ENCODE measurements around the gene IL25. TPM values are rescaled to one million over a fixed set of nuclear protein-coding genes. Genes with fewer than 3 reads are reported as not detected.

Gene IL25
- total RNA-seq, 3 donors from 2014 or later (not counting 1 experiment from before 2014, with no cell fraction given) = not detected

DNA sequence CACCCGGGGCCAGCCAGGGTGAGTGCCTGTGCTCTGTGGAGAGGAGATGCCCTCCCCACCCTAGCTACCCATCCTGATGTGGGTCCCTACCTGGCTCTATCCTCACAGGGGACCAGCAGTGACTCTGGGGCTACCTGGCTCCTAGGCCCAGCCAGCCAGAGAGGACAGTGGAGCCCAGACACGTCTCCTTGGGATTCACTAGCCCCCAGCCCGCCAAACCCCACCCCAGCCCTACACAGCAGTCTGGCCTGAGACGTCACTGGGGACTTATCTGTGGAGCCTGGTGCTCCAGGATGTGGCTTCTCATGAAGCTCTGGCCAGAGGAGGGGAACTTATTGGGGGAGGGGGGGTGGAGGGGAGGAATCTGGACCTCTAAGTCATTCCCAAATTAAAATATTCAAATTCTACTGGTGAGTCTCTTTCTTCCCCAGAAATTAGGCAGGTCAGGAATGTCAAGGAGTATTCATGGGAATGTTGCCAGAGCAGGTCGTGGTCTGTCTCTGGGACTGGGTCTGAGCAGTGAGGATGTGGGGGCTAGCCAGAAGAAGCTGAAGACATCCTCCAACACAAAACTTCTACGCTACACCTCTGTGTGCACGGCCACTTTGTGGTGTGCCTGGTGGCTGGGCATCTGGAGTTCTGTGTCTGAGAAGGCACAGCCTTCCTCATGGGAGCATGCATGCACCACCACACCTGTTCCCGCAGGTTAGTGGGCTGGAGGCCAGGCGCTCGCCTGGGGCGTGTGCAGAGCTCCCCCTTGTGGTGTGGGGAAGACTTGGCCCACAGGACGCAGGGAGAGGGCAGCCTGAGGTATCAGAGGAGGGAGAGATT lies 7.0 kb downstream of the IL25 start:
- Mint-ChIP-seq H3K9me3 (no peaks in the 10 kb centered on the region), H3K27ac (no peak overlapping the region), H3K27me3 (ENCODE audit: low read depth in 2 of 2) (peaks cover 0 to 4% of the 10 kb centered on the region in 2 donors), H3K4me3 (no peak overlapping the region), H3K4me1 (no peaks in the 10 kb centered on the region), H3K36me3 (no peaks in the 10 kb centered on the region)
- DNase-seq (peak in 1 of 2 donors; percentile 84), ATAC-seq (peak; percentile 66 to 87 (median 69))
- Histone ChIP-seq H3K9me3 (ENCODE audit: control insufficient read depth, insufficient read depth, low read length) (no peaks in the 10 kb centered on the region), H3K36me3 (ENCODE audit: control insufficient read depth, insufficient read depth, low read length) (no peaks in the 10 kb centered on the region), H3K27me3 (ENCODE audit: control insufficient read depth, insufficient read depth, low read length) (no peaks in the 10 kb centered on the region), H3K4me3 (ENCODE audit: low read length) (no peak overlapping the region), H3K4me1 (ENCODE audit: control insufficient read depth, insufficient read depth, low read length) (no peaks in the 10 kb centered on the region), H3K27ac (ENCODE audit: low read length) (no peak overlapping the region)
- TF ChIP-seq CTCF (IDR thresholded peaks at IDR 0.05) = peak; percentile 66
- intact Hi-C loops (cut with micrococcal nuclease) = loop anchor here (2.0 kb wide), 2 partner anchors 115 to 259 kb away; no protein-coding TSS in a partner anchor
- 46% methylated on average over 10 of the region's 12 CpGs for WGBS (ENCODE audit: insufficient coverage)

GRCh38 chr14:23380197-23380914 lies 7.7 kb downstream of the IL25 start:
- peak in 1 of 2 donors; percentile 4 for DNase-seq

DNA sequence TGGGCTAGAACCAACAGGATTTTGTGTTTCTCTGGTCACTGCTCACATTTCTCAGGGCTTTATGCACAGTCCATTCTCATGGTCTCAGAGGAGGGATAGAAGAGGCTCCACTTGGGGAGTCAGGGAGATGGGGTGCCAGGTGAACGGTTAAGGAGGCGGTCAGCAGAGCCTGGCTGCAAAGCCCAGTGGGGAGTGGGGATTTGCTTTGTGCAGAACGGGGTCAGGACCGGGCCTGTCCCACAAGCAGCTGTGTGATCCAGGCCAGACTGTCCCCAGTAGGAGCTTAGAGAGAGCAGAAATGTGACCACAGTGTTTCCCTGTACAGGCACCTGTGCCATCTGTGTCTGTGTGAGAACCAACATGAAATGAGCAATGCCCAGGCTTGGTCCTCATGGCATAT lies 8.4 kb downstream of the IL25 start:
- H3K9me3 ChIP-seq (ENCODE audit: control insufficient read depth, insufficient read depth, low read length) = no peaks in the 10 kb centered on the region
- H3K36me3 Mint-ChIP-seq = no peaks in the 10 kb centered on the region
- no peak overlapping the region for H3K27ac Mint-ChIP-seq
- intact Hi-C loops (cut with micrococcal nuclease) = loop anchor here (2.0 kb wide), 2 partner anchors 116 to 260 kb away; no protein-coding TSS in a partner anchor
- H3K4me3 Mint-ChIP-seq = no peak overlapping the region
- ATAC-seq = no peak
- DNase-seq = no peak
- H3K9me3 Mint-ChIP-seq = no peaks in the 10 kb centered on the region
- no peaks in the 10 kb centered on the region for H3K4me1 ChIP-seq (ENCODE audit: control insufficient read depth, insufficient read depth, low read length)
- no peak for TF ChIP-seq CTCF (IDR thresholded peaks at IDR 0.05)
- no peak overlapping the region for H3K4me3 ChIP-seq (ENCODE audit: low read length)
- H3K4me1 Mint-ChIP-seq = no peaks in the 10 kb centered on the region
- H3K27me3 ChIP-seq (ENCODE audit: control insufficient read depth, insufficient read depth, low read length) = no peaks in the 10 kb centered on the region
- H3K36me3 ChIP-seq (ENCODE audit: control insufficient read depth, insufficient read depth, low read length) = no peaks in the 10 kb centered on the region
- H3K27ac ChIP-seq (ENCODE audit: low read length) = no peak overlapping the region
- 84% methylated on average over 4 of the region's 4 CpGs for WGBS (ENCODE audit: insufficient coverage)
- H3K27me3 Mint-ChIP-seq (ENCODE audit: low read depth in 2 of 2) = peaks cover 0 to 4% of the 10 kb centered on the region in 2 donors

More at GRCh38 chr14:23380197-23380914, 7.7 kb downstream of the IL25 start:
- Histone ChIP-seq H3K27me3 (ENCODE audit: control insufficient read depth, insufficient read depth, low read length) (no peaks in the 10 kb centered on the region), H3K4me3 (ENCODE audit: low read length) (no peak overlapping the region), H3K36me3 (ENCODE audit: control insufficient read depth, insufficient read depth, low read length) (no peaks in the 10 kb centered on the region), H3K27ac (ENCODE audit: low read length) (no peak overlapping the region), H3K9me3 (ENCODE audit: control insufficient read depth, insufficient read depth, low read length) (no peaks in the 10 kb centered on the region), H3K4me1 (ENCODE audit: control insufficient read depth, insufficient read depth, low read length) (no peaks in the 10 kb centered on the region)
- H3K36me3 Mint-ChIP-seq = no peaks in the 10 kb centered on the region
- no peak for TF ChIP-seq CTCF (IDR thresholded peaks at IDR 0.05)
- H3K4me1 Mint-ChIP-seq = no peaks in the 10 kb centered on the region
- H3K4me3 Mint-ChIP-seq = no peak overlapping the region
- no peak overlapping the region for H3K27ac Mint-ChIP-seq
- peaks cover 0 to 4% of the 10 kb centered on the region in 2 donors for H3K27me3 Mint-ChIP-seq (ENCODE audit: low read depth in 2 of 2)
- WGBS (ENCODE audit: insufficient coverage) = 83% methylated on average over 16 of the region's 16 CpGs
- ATAC-seq = peak in 1 of 3 donors; percentile 23
- intact Hi-C loops (cut with micrococcal nuclease) = loop anchor here (2.0 kb wide), 2 partner anchors 116 to 260 kb away; no protein-coding TSS in a partner anchor
- no peaks in the 10 kb centered on the region for H3K9me3 Mint-ChIP-seq

Measured in natural killer cell (primary cell).